Measurements from ENCODE around the gene SMARCD2.

The SMARCD2 gene

GRCh38 chr17:63817736-63818385 lies 24.6 kb downstream of the SMARCD2 start:
- H3K36me3 ChIP-seq (replicated peaks; ENCODE audit: insufficient read depth, low read length): peaks cover 37% of the 10 kb centered on the region

GRCh38 chr17:63816669-63817068 lies 25.8 kb downstream of the SMARCD2 start:
- Histone ChIP-seq H2AFZ (ENCODE audit: low read length) (no peak overlapping the region), H3K27me3 (replicated peaks; ENCODE audit: insufficient read depth, low read length) (no peaks in the 10 kb centered on the region), H3K79me2 (ENCODE audit: low read length) (peaks cover 24% of the 10 kb centered on the region), H3K9me3 (replicated peaks; ENCODE audit: insufficient read depth, low read length) (no peaks in the 10 kb centered on the region), H3K27ac (ENCODE audit: low read length) (no peak overlapping the region), H3K4me2 (ENCODE audit: low read depth, low read length) (no peak overlapping the region), H4K20me1 (ENCODE audit: insufficient read depth, low read length) (no peaks in the 10 kb centered on the region), H3K9ac (ENCODE audit: low read length) (no peak overlapping the region), H3K4me3 (ENCODE audit: low read length) (no peak overlapping the region), H3K9me2 (replicated peaks; ENCODE audit: insufficient read depth, low read length) (no peaks in the 10 kb centered on the region), H3K36me3 (replicated peaks; ENCODE audit: insufficient read depth, low read length) (peaks cover 37% of the 10 kb centered on the region), H3F3A (ENCODE audit: insufficient read depth, low read length) (peaks cover 10% of the 10 kb centered on the region), H3K4me1 (ENCODE audit: low read length) (no peaks in the 10 kb centered on the region)
- DNase-seq: no peak
- TF ChIP-seq CTCF (IDR thresholded peaks at IDR 0.05; ENCODE audit: low read length) (no peak), EZH2 (optimal IDR thresholded peaks at IDR 0.05; ENCODE audit: low read depth, low read length) (no peak), EZH2phosphoT487 (IDR thresholded peaks at IDR 0.05; ENCODE audit: low read length) (no peak)

More at GRCh38 chr17:63817736-63818385, 24.6 kb downstream of the SMARCD2 start:
- H3F3A ChIP-seq (ENCODE audit: insufficient read depth, low read length): peaks cover 10% of the 10 kb centered on the region
- no peaks in the 10 kb centered on the region for H4K20me1 ChIP-seq (ENCODE audit: insufficient read depth, low read length)
- H3K9me3 ChIP-seq (replicated peaks; ENCODE audit: insufficient read depth, low read length): no peaks in the 10 kb centered on the region
- no peak for TF ChIP-seq CTCF (IDR thresholded peaks at IDR 0.05; ENCODE audit: low read length)
- TF ChIP-seq EZH2phosphoT487 (IDR thresholded peaks at IDR 0.05; ENCODE audit: low read length): no peak
- no peak for TF ChIP-seq EZH2 (optimal IDR thresholded peaks at IDR 0.05; ENCODE audit: low read depth, low read length)
- H3K9me2 ChIP-seq (replicated peaks; ENCODE audit: insufficient read depth, low read length): no peaks in the 10 kb centered on the region
- H3K27me3 ChIP-seq (replicated peaks; ENCODE audit: insufficient read depth, low read length): no peaks in the 10 kb centered on the region
- H3K4me2 ChIP-seq (ENCODE audit: low read depth, low read length): no peak overlapping the region
- no peak overlapping the region for H3K4me3 ChIP-seq (ENCODE audit: low read length)
- no peak overlapping the region for H2AFZ ChIP-seq (ENCODE audit: low read length)
- H3K4me1 ChIP-seq (ENCODE audit: low read length): no peaks in the 10 kb centered on the region
- peaks cover 24% of the 10 kb centered on the region for H3K79me2 ChIP-seq (ENCODE audit: low read length)
- no peak overlapping the region for H3K9ac ChIP-seq (ENCODE audit: low read length)
- DNase-seq: no peak
- no peak overlapping the region for H3K27ac ChIP-seq (ENCODE audit: low read length)

GRCh38 chr17:63816123-63816522 lies 26.4 kb downstream of the SMARCD2 start:
- no peak overlapping the region for H3K27ac ChIP-seq (ENCODE audit: low read length)
- H4K20me1 ChIP-seq (ENCODE audit: insufficient read depth, low read length): no peaks in the 10 kb centered on the region
- H3F3A ChIP-seq (ENCODE audit: insufficient read depth, low read length): peaks cover 10% of the 10 kb centered on the region
- no peak overlapping the region for H3K9ac ChIP-seq (ENCODE audit: low read length)
- no peak overlapping the region for H3K4me3 ChIP-seq (ENCODE audit: low read length)
- no peaks in the 10 kb centered on the region for H3K9me2 ChIP-seq (replicated peaks; ENCODE audit: insufficient read depth, low read length)
- H3K79me2 ChIP-seq (ENCODE audit: low read length): peaks cover 21% of the 10 kb centered on the region
- no peaks in the 10 kb centered on the region for H3K27me3 ChIP-seq (replicated peaks; ENCODE audit: insufficient read depth, low read length)
- no peak overlapping the region for H2AFZ ChIP-seq (ENCODE audit: low read length)
- H3K4me2 ChIP-seq (ENCODE audit: low read depth, low read length): no peak overlapping the region
- TF ChIP-seq CTCF (IDR thresholded peaks at IDR 0.05; ENCODE audit: low read length) (no peak), EZH2phosphoT487 (IDR thresholded peaks at IDR 0.05; ENCODE audit: low read length) (no peak), EZH2 (optimal IDR thresholded peaks at IDR 0.05; ENCODE audit: low read depth, low read length) (no peak)
- H3K4me1 ChIP-seq (ENCODE audit: low read length): no peaks in the 10 kb centered on the region
- DNase-seq: no peak
- H3K9me3 ChIP-seq (replicated peaks; ENCODE audit: insufficient read depth, low read length): no peaks in the 10 kb centered on the region
- H3K36me3 ChIP-seq (replicated peaks; ENCODE audit: insufficient read depth, low read length): peaks cover 37% of the 10 kb centered on the region
